Measurements from ENCODE around the gene FBXO3.

GRCh38 chr11:33703234-33703633 lies 71.1 kb downstream of the FBXO3 start:
- TF ChIP-seq EZH2 (IDR thresholded peaks at IDR 0.05) (no peak), POLR2AphosphoS5 (IDR thresholded peaks at IDR 0.05; ENCODE audit: borderline replicate concordance, low read depth, low read length) (no peak)

All from SK-N-MC (cell line).